ENCODE results near the gene WNT5A.

- TF ChIP-seq, protein P1, sequence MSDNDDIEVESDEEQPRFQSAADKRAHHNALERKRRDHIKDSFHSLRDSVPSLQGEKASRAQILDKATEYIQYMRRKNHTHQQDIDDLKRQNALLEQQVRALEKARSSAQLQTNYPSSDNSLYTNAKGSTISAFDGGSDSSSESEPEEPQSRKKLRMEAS (IDR thresholded peaks at IDR 0.05; ENCODE audit: insufficient read depth, insufficient read length): no peak
- no peak for TF ChIP-seq EZH2 (IDR thresholded peaks at IDR 0.05; ENCODE audit: borderline replicate concordance, low read depth, low read length, severe bottlenecking)
- TF ChIP-seq, protein P2, sequence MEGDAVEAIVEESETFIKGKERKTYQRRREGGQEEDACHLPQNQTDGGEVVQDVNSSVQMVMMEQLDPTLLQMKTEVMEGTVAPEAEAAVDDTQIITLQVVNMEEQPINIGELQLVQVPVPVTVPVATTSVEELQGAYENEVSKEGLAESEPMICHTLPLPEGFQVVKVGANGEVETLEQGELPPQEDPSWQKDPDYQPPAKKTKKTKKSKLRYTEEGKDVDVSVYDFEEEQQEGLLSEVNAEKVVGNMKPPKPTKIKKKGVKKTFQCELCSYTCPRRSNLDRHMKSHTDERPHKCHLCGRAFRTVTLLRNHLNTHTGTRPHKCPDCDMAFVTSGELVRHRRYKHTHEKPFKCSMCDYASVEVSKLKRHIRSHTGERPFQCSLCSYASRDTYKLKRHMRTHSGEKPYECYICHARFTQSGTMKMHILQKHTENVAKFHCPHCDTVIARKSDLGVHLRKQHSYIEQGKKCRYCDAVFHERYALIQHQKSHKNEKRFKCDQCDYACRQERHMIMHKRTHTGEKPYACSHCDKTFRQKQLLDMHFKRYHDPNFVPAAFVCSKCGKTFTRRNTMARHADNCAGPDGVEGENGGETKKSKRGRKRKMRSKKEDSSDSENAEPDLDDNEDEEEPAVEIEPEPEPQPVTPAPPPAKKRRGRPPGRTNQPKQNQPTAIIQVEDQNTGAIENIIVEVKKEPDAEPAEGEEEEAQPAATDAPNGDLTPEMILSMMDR (IDR thresholded peaks at IDR 0.05; ENCODE audit: extremely low read depth in 1 of 2, insufficient read depth in 1 of 2, low read depth in 1 of 2, low read length in 2 of 2): no peak
- no peak for TF ChIP-seq POLR2A (IDR thresholded peaks at IDR 0.05; ENCODE audit: low read depth, low read length)
- TF ChIP-seq POLR2AphosphoS5 (IDR thresholded peaks at IDR 0.05; ENCODE audit: insufficient read depth, low read depth, low read length): no peak
- TF ChIP-seq MYC (IDR thresholded peaks at IDR 0.05; ENCODE audit: low read depth, low read length): no peak
- no peak for TF ChIP-seq FOS (IDR thresholded peaks at IDR 0.05; ENCODE audit: borderline replicate concordance, insufficient read depth, low read length)
- TF ChIP-seq JUN (IDR thresholded peaks at IDR 0.05; ENCODE audit: borderline replicate concordance, insufficient read depth, insufficient read length, low read depth): no peak
- no peak for TF ChIP-seq GATA2 (IDR thresholded peaks at IDR 0.05; ENCODE audit: insufficient read depth, insufficient read length, low read depth, low read length)
These were observed 10.1 kb upstream of the WNT5A start for GRCh38 chr3:55497250-55497649.

Data from endothelial cell of umbilical vein (primary cell).